OCI-LY1 (cell line): ENCODE measurements around the gene PPP2R2C.

ENCODE experiments used
- EZH2 ChIP-seq: fragments of 200-600 bp; sonication (generic), shearing (Covaris generic); IDR thresholded peaks from 2 replicates; pipeline ENCODE4 v1.8.0; 2017; ENCODE audit warnings: borderline replicate concordance, mixed run types, mild to moderate bottlenecking, antibody characterized with exemption, low read length, moderate library complexity, mixed read lengths
- TF ChIP-seq, protein P1 (sequence below): fragments of 200-600 bp; sonication (generic), shearing (Covaris generic); IDR thresholded peaks from 2 replicates; pipeline ENCODE4 v1.5.1; 2017; ENCODE audit warnings: mild to moderate bottlenecking, antibody characterized with exemption, low read length, moderate library complexity, mixed read lengths

- TF ChIP-seq, protein P1, sequence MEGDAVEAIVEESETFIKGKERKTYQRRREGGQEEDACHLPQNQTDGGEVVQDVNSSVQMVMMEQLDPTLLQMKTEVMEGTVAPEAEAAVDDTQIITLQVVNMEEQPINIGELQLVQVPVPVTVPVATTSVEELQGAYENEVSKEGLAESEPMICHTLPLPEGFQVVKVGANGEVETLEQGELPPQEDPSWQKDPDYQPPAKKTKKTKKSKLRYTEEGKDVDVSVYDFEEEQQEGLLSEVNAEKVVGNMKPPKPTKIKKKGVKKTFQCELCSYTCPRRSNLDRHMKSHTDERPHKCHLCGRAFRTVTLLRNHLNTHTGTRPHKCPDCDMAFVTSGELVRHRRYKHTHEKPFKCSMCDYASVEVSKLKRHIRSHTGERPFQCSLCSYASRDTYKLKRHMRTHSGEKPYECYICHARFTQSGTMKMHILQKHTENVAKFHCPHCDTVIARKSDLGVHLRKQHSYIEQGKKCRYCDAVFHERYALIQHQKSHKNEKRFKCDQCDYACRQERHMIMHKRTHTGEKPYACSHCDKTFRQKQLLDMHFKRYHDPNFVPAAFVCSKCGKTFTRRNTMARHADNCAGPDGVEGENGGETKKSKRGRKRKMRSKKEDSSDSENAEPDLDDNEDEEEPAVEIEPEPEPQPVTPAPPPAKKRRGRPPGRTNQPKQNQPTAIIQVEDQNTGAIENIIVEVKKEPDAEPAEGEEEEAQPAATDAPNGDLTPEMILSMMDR: no peak
- no peak for TF ChIP-seq EZH2
These were observed 99.5 kb downstream of the PPP2R2C start for GRCh38 chr4:6372649-6373525.
